Stimulated activated naive CD8-positive, alpha-beta T cell treated with anti-CD3 and anti-CD28 coated beads, Interleukin-15, Interleukin-2, amounts not matched to agents 100 ng/mL and 50 ng/mL, for 24 hours (primary cell): ENCODE measurements around the gene CAPN6.

Source experiments
- H3K27ac Mint-ChIP-seq: one replicate; pipeline ENCODE4 v1.8.0; 2021; ENCODE audit warnings: mild to moderate bottlenecking, mixed read lengths
- H3K27me3 Mint-ChIP-seq: one replicate; pipeline ENCODE4 v1.8.0; 2021; ENCODE audit warnings: mixed read lengths
- H3K36me3 Mint-ChIP-seq: one replicate; pipeline ENCODE4 v1.8.0; 2021; ENCODE audit warnings: low read depth, mixed read lengths
- H3K4me1 Mint-ChIP-seq: one replicate; pipeline ENCODE4 v1.8.0; 2021; ENCODE audit warnings: low read depth, mixed read lengths
- H3K4me3 Mint-ChIP-seq: one replicate; pipeline ENCODE4 v1.8.0; 2021; ENCODE audit warnings: mild to moderate bottlenecking, mixed read lengths
- H3K9me3 Mint-ChIP-seq: one replicate; pipeline ENCODE4 v1.8.0; 2021; ENCODE audit warnings: mixed read lengths

The CAPN6 gene

GRCh38 chrX:111260451-111260850 lies 9.8 kb downstream of the CAPN6 start:
- no peaks in the 10 kb centered on the region for H3K27me3 Mint-ChIP-seq
- H3K36me3 Mint-ChIP-seq, result no peaks in the 10 kb centered on the region
- no peaks in the 10 kb centered on the region for H3K4me1 Mint-ChIP-seq
- H3K4me3 Mint-ChIP-seq, result no peak overlapping the region
- no peak overlapping the region for H3K27ac Mint-ChIP-seq
- H3K9me3 Mint-ChIP-seq, result no peaks in the 10 kb centered on the region

DNA sequence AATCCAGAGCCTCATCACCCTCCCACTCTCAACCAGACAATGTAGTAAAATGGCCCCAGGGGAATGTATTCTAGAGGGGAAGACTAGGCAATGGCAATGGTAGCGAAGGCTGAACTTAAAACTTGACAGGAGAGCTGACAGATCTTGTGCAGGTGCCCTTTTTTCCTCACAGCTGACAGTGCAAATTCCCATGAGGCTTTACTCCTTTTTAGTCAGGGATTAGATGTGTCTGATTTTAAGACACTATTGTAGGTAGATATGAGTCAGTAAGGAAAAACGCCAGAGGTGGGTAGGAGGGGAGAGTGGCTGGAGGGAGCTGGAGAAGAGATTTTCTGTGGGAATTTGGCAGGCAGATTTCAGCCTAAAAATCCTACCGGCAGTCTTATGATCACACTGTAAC lies 10.7 kb downstream of the CAPN6 start:
- Mint-ChIP-seq H3K27me3 (no peaks in the 10 kb centered on the region), H3K36me3 (no peaks in the 10 kb centered on the region), H3K27ac (no peak overlapping the region), H3K9me3 (no peaks in the 10 kb centered on the region), H3K4me3 (no peak overlapping the region), H3K4me1 (no peaks in the 10 kb centered on the region)

- no peak overlapping the region for H3K4me3 Mint-ChIP-seq
- no peaks in the 10 kb centered on the region for H3K36me3 Mint-ChIP-seq
- H3K9me3 Mint-ChIP-seq, result no peaks in the 10 kb centered on the region
- no peak overlapping the region for H3K27ac Mint-ChIP-seq
- H3K4me1 Mint-ChIP-seq, result no peaks in the 10 kb centered on the region
- H3K27me3 Mint-ChIP-seq, result no peaks in the 10 kb centered on the region
Observed at GRCh38 chrX:111257733-111258132, 12.6 kb downstream of the CAPN6 start.

GRCh38 chrX:111254896-111255693 lies 15.2 kb downstream of the CAPN6 start:
- no peaks in the 10 kb centered on the region for H3K27me3 Mint-ChIP-seq
- no peaks in the 10 kb centered on the region for H3K9me3 Mint-ChIP-seq
- H3K36me3 Mint-ChIP-seq, result no peaks in the 10 kb centered on the region

GRCh38 chrX:111244235-111244750 lies 26.0 kb downstream of the CAPN6 start:
- Mint-ChIP-seq H3K9me3 (no peaks in the 10 kb centered on the region), H3K4me3 (no peak overlapping the region), H3K27ac (no peak overlapping the region), H3K36me3 (no peaks in the 10 kb centered on the region), H3K27me3 (no peaks in the 10 kb centered on the region), H3K4me1 (no peaks in the 10 kb centered on the region)

More at GRCh38 chrX:111254896-111255693, 15.2 kb downstream of the CAPN6 start:
- H3K4me3 Mint-ChIP-seq, result no peak overlapping the region
- no peak overlapping the region for H3K27ac Mint-ChIP-seq
- H3K4me1 Mint-ChIP-seq, result no peaks in the 10 kb centered on the region

GRCh38 chrX:111216293-111216801 lies 53.9 kb downstream of the CAPN6 start:
- H3K27me3 Mint-ChIP-seq, result no peaks in the 10 kb centered on the region
- no peaks in the 10 kb centered on the region for H3K9me3 Mint-ChIP-seq
- H3K4me3 Mint-ChIP-seq, result no peak overlapping the region
- H3K27ac Mint-ChIP-seq, result no peak overlapping the region
- H3K4me1 Mint-ChIP-seq, result no peaks in the 10 kb centered on the region
- no peaks in the 10 kb centered on the region for H3K36me3 Mint-ChIP-seq

GRCh38 chrX:111207851-111208250 lies 62.4 kb downstream of the CAPN6 start:
- no peaks in the 10 kb centered on the region for H3K27me3 Mint-ChIP-seq
- no peaks in the 10 kb centered on the region for H3K36me3 Mint-ChIP-seq
- H3K4me3 Mint-ChIP-seq, result no peak overlapping the region
- no peak overlapping the region for H3K27ac Mint-ChIP-seq
- H3K4me1 Mint-ChIP-seq, result no peaks in the 10 kb centered on the region
- H3K9me3 Mint-ChIP-seq, result no peaks in the 10 kb centered on the region

GRCh38 chrX:111200327-111200726 lies 70.0 kb downstream of the CAPN6 start:
- H3K9me3 Mint-ChIP-seq, result no peaks in the 10 kb centered on the region
- H3K27ac Mint-ChIP-seq, result no peak overlapping the region
- no peaks in the 10 kb centered on the region for H3K27me3 Mint-ChIP-seq
- H3K4me1 Mint-ChIP-seq, result no peaks in the 10 kb centered on the region
- no peaks in the 10 kb centered on the region for H3K36me3 Mint-ChIP-seq
- no peak overlapping the region for H3K4me3 Mint-ChIP-seq

DNA sequence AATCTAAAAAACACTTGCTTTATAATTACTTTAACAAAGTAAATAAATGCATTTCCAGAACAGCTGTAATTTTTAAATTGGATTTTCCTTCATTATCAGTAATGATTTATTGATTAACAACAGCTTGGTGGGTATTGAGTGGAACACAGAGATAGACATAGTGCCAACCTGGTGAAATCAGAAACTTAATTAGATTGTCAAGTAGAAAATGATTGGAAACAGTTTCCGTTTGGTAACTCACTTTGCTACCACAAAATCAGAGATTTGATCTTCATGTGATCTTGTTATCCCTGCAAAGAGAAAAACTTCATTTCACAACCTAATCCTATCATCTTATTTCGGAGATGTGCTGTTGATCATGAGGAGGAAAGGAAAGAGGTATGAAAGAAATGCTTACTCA lies 70.8 kb downstream of the CAPN6 start:
- Mint-ChIP-seq H3K27me3 (no peaks in the 10 kb centered on the region), H3K4me1 (no peaks in the 10 kb centered on the region), H3K36me3 (no peaks in the 10 kb centered on the region), H3K9me3 (no peaks in the 10 kb centered on the region), H3K27ac (no peak overlapping the region), H3K4me3 (no peak overlapping the region)
